RPMI8226 (cell line): ENCODE results near the gene SPINT1.
A peak's percentile ranks its signal among the peaks of the same experiment; 100 is the strongest.

ENCODE experiments used
- DNase-seq: peaks from one replicate; pipeline ENCODE4 v3.0.0-alpha.2; 2015

Gene SPINT1

GRCh38 chr15:40843885-40844695 lies at the start of gene SPINT1:
SPINT1 (plus strand) TSS chr15:40844048; CDS start chr15:40844555, 507 bp downstream.
- DNase-seq: peak; percentile 50

GRCh38 chr15:40796041-40796440 lies 47.8 kb upstream of the SPINT1 start:
- DNase-seq: no peak

GRCh38 chr15:40796512-40796911 lies 47.3 kb upstream of the SPINT1 start:
- DNase-seq: no peak

- no peak for DNase-seq
These were observed 44.3 kb upstream of the SPINT1 start for GRCh38 chr15:40799523-40799922.

GRCh38 chr15:40803076-40803475 lies 40.8 kb upstream of the SPINT1 start:
- no peak for DNase-seq

GRCh38 chr15:40803688-40804087 lies 40.2 kb upstream of the SPINT1 start:
- no peak for DNase-seq

- DNase-seq: no peak
These were observed 37.2 kb upstream of the SPINT1 start for GRCh38 chr15:40806672-40807027.

GRCh38 chr15:40807028-40807887 lies 36.6 kb upstream of the SPINT1 start, which contains the start of the genes DNAJC17 and ZFYVE19:
DNAJC17 (minus strand) TSS chr15:40807473; CDS start chr15:40807446, 27 bp downstream.
ZFYVE19 (plus strand) TSS chr15:40807089; CDS start chr15:40807590, 501 bp downstream.
- DNase-seq: peak; percentile 93

GRCh38 chr15:40807888-40808461 lies 35.9 kb upstream of the SPINT1 start:
- no peak for DNase-seq

- no peak for DNase-seq
These were observed 34.9 kb upstream of the SPINT1 start for GRCh38 chr15:40808861-40809450.

- DNase-seq: no peak
These were observed 31.0 kb upstream of the SPINT1 start for GRCh38 chr15:40812721-40813425.

- DNase-seq: no peak
These were observed 28.7 kb upstream of the SPINT1 start for GRCh38 chr15:40815042-40815698.

GRCh38 chr15:40819048-40819447 lies 24.8 kb upstream of the SPINT1 start:
- no peak for DNase-seq

- DNase-seq: no peak
These were observed 22.7 kb upstream of the SPINT1 start for GRCh38 chr15:40821195-40821594.

GRCh38 chr15:40823572-40824343 lies 20.1 kb upstream of the SPINT1 start:
- DNase-seq: no peak

GRCh38 chr15:40825661-40826422 lies 18.0 kb upstream of the SPINT1 start:
- DNase-seq: no peak

GRCh38 chr15:40826423-40827075 lies 17.3 kb upstream of the SPINT1 start:
- no peak for DNase-seq

- no peak for DNase-seq
These were observed 15.3 kb upstream of the SPINT1 start, which contains the start of gene PPP1R14D for GRCh38 chr15:40828447-40829036. PPP1R14D (minus strand) TSS chr15:40828708; CDS start chr15:40828641, 67 bp downstream.

GRCh38 chr15:40829115-40829514 lies 14.7 kb upstream of the SPINT1 start:
- peak; percentile 65 for DNase-seq
